K562 (cell line): ENCODE results near the gene ZNF547. TPM values are rescaled to one million over a fixed set of nuclear protein-coding genes. Genes with fewer than 3 reads are reported as not detected.

ENCODE experiments used
- ATAC-seq: fragments of 200-7000 bp; cut with Tn5 transposase; 3 replicates; pipeline ENCODE4 v1.9.1; 2020; ENCODE audit warnings: moderate library complexity
- BruUV-seq: library from RNA; stranded (reverse); fragments of 400-500 nt; replicated peaks from 2 replicates; lab custom pipeline; 2021; lab: Mats Ljungman, UMichigan
- CTCF ChIA-PET: fragments of 300-600 bp; formaldehyde crosslinking; extraction: SDS; loops from one replicate; lab custom pipeline; 2021; ENCODE audit warnings: low intra/inter-chr PET ratio; lab: Yijun Ruan, JAX
- POLR2A ChIA-PET: fragments of 300-600, 350-650 bp; sonication (Branson Sonifier 250); formaldehyde crosslinking; extraction: SDS; loops from one replicate; lab custom pipeline; 2021; ENCODE audit warnings: antibody characterized with exemption, inconsistent platforms; lab: Yijun Ruan, JAX
- DNase-seq, 4 experiments: peaks; one replicate each; pipeline versions ENCODE4 v3.0.0 to v3.0.0-alpha.2; 2011 to 2018; ENCODE audit warnings: low spot score in 3 of 4, mixed read lengths in 3 of 4; ENCODE audit errors: extremely low read depth in 1 of 4
- FAIRE-seq: peaks from 2 replicates; lab custom pipeline; 2011; peaks lifted over from hg19 to GRCh38; lab: Jason Lieb, UNC
- H2AFZ ChIP-seq: 2 replicates; pipeline ENCODE4 v1.6.0; 2011; ENCODE audit warnings: low read depth, low read length, control low read depth, inconsistent platforms
- H3K27ac ChIP-seq: fragments of 200-600 bp; 3 replicates; pipeline ENCODE4 v1.8.0; 2011; ENCODE audit warnings: low read depth, mild to moderate bottlenecking, control low read depth, inconsistent platforms, low read length, moderate library complexity, mixed read lengths; ENCODE audit errors: extremely low read depth
- H3K27me3 ChIP-seq, 2 experiments: fragments of 300-600 bp in 1 of 2; 2 replicates in 1 of 2; 3 replicates in 1 of 2; pipeline versions ENCODE4 v1.6.0 to v1.8.0; 2011; ENCODE audit warnings: inconsistent platforms in 2 of 2, low read length in 2 of 2, mild to moderate bottlenecking in 1 of 2, mixed read lengths in 1 of 2, moderate library complexity in 1 of 2; ENCODE audit not compliant: control insufficient read depth in 2 of 2, insufficient read depth in 2 of 2
- H3K36me3 ChIP-seq: fragments of 300-600 bp; 3 replicates; pipeline ENCODE4 v1.8.0; 2011; ENCODE audit warnings: mild to moderate bottlenecking, low read length, inconsistent platforms; ENCODE audit not compliant: control insufficient read depth, insufficient read depth
- H3K4me1 ChIP-seq, 2 experiments: fragments of 200-600 bp in 1 of 2; replicated peaks in 1 of 2; 2 replicates in 1 of 2; 3 replicates in 1 of 2; pipeline versions ENCODE4 v1.5.1 to v1.8.0; 2011; ENCODE audit warnings: inconsistent platforms in 2 of 2, low read length in 2 of 2, mild to moderate bottlenecking in 1 of 2, mixed read lengths in 1 of 2, moderate library complexity in 1 of 2; ENCODE audit not compliant: control insufficient read depth in 2 of 2, insufficient read depth in 2 of 2
- H3K4me2 ChIP-seq: 2 replicates; pipeline ENCODE4 v1.6.1; 2011; ENCODE audit warnings: low read length, control low read depth, inconsistent platforms, mixed read lengths; ENCODE audit not compliant: insufficient read depth
- H3K4me3 ChIP-seq: fragments of 200-600 bp; sonication (generic), shearing (Covaris generic); 2 replicates; pipeline ENCODE4 v1.5.1; 2016; ENCODE audit warnings: control low read depth, inconsistent platforms
- H3K79me2 ChIP-seq: fragments of 200-600 bp; 3 replicates; pipeline ENCODE4 v1.8.0; 2011; ENCODE audit warnings: low read length, inconsistent platforms; ENCODE audit not compliant: control insufficient read depth, insufficient read depth
- H3K9ac ChIP-seq, 2 experiments: 2 replicates each; pipeline versions ENCODE4 v1.6.0 to v1.6.1; 2011; ENCODE audit warnings: low read depth in 2 of 2, low read length in 2 of 2, control low read depth in 1 of 2, inconsistent platforms in 1 of 2, mild to moderate bottlenecking in 1 of 2, mixed read lengths in 1 of 2; ENCODE audit not compliant: insufficient read depth in 1 of 2
- H3K9me1 ChIP-seq: one replicate; pipeline ENCODE4 v1.6.0; 2011; ENCODE audit warnings: inconsistent platforms, mild to moderate bottlenecking, low read length, moderate library complexity; ENCODE audit not compliant: control insufficient read depth, insufficient read depth
- H3K9me3 ChIP-seq: replicated peaks from 2 replicates; pipeline ENCODE4 v1.5.1; 2011; ENCODE audit warnings: low read depth, low read length, inconsistent platforms; ENCODE audit not compliant: control insufficient read depth, insufficient read depth
- H4K20me1 ChIP-seq: replicated peaks from 2 replicates; pipeline ENCODE4 v1.6.1; 2011; ENCODE audit warnings: low read length, inconsistent platforms, mixed read lengths; ENCODE audit not compliant: control insufficient read depth, insufficient read depth
- RBM25 ChIP-seq: fragments of 200-400 bp; formaldehyde crosslinking; IDR thresholded peaks from 2 replicates; pipeline ENCODE4 v1.6.1; 2018; ENCODE audit warnings: low read length, low read depth, moderate library complexity; ENCODE audit not compliant: severe bottlenecking
- RFX1 ChIP-seq: fragments of 450-650 bp; IDR thresholded peaks from 2 replicates; pipeline ENCODE4 v1.6.1; 2016; ENCODE audit warnings: mild to moderate bottlenecking, moderate library complexity
- ZBTB26 ChIP-seq: fragments of 450-650 bp; formaldehyde crosslinking; IDR thresholded peaks from 2 replicates; pipeline ENCODE4 v1.4.0; 2022; ENCODE audit warnings: missing genetic modification characterization
- ZNF75A ChIP-seq: fragments of 450-650 bp; formaldehyde crosslinking; IDR thresholded peaks from 2 replicates; pipeline ENCODE4 v1.4.0; 2020; ENCODE audit warnings: mild to moderate bottlenecking
- WGBS: fragments of 100-300 bp; shearing (Covaris generic); methylation state at CpG from one replicate; pipeline ENCODE4 v1.1.6; 2016; ENCODE audit warnings: low coverage, mixed read lengths; ENCODE audit not compliant: insufficient coverage; ENCODE audit errors: missing lambda C conversion rate; 5-methylcytosine and 5-hydroxymethylcytosine counted together
- in situ Hi-C: fragments of 300-500 bp; cut with MboI; formaldehyde crosslinking; loops from 4 replicates; pipeline ENCODE4 v1.15.0; 2018; ENCODE audit warnings: inconsistent platforms, mixed read lengths
- intact Hi-C: fragments of 100-400 bp; cut with micrococcal nuclease; formaldehyde crosslinking; loops from 2 replicates; pipeline ENCODE4 v1.14.2; 2022
- polyA plus RNA-seq, 8 experiments: library from polyadenylated mRNA; depleted of rRNA in 4 of 8; stranded (reverse) in 5 of 8; unstranded in 3 of 8; fragments of >200 nt; fragmentation: Nextera tagmentation in 2 of 8; fragmentation: Illumina TruSeq in 1 of 8; extraction: Ambion mirVana in 2 of 8; extraction: Trizol in 1 of 8; gene quantifications; 2 replicates each; pipeline versions ENCODE4 v1.2.1 to v1.2.3, GENCODE V29; 2011 to 2014; ENCODE audit warnings: inconsistent platforms in 1 of 8, missing spikeins in 1 of 8
- total RNA-seq, 7 experiments: library from RNA; depleted of rRNA in 6 of 7; stranded (reverse); fragments of >200 nt in 6 of 7; fragmentation: Illumina TruSeq in 2 of 7; extraction: Trizol in 2 of 7; gene quantifications; 2 replicates each; pipeline versions ENCODE4 v1.2.1 to v1.2.3, GENCODE V29; 2011 to 2021; ENCODE audit warnings: low replicate concordance in 1 of 7

The ZNF547 gene
- total and polyA plus RNA-seq, 9 of the 15 experiments (the other 6 are each of a cell fraction or from before 2014, with no cell fraction given): 0.03 to 0.96 (median 0.30) TPM

DNA sequence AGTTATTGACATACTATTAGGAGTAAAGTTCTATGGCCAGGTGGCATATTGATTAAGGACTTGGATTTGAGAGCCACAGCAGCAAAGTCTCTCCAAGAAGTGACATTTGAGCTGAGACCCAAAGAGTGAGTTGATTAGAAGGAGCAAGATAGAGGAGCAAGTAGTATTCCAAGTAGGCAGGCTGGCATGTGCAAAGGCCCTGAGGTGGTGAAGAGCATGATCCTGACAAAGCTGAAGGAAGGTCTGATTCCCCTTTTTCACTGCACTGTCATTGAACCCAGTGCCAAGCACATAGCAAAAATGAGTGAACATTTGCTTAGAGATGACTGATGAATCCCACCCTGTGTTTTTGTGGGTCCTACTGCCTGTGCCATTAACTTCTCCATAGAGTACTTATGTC, 38.4 kb upstream of the ZNF547 start:
- DNase-seq (no peak), FAIRE-seq (no peak), ATAC-seq (no peak)
- no peaks in the 10 kb centered on the region for H4K20me1 ChIP-seq
- BruUV-seq: no TSS peak
- no peaks in the 10 kb centered on the region for H3K9me1 ChIP-seq
- H3K9me3 ChIP-seq: peaks cover 6% of the 10 kb centered on the region
- peaks cover 24% of the 10 kb centered on the region for H3K79me2 ChIP-seq
- intact Hi-C loops: no loop called here
- H2AFZ ChIP-seq: no peak overlapping the region
- H3K4me1 ChIP-seq: peaks cover 5 to 11% of the 10 kb centered on the region in 2 experiments; a peak in 4 of 5 replicates
- no peak overlapping the region for H3K9ac ChIP-seq
- peaks cover 53% of the 10 kb centered on the region for H3K36me3 ChIP-seq
- ChIA-PET CTCF (no interaction called here), POLR2A (no interaction called here)
- no peak overlapping the region for H3K4me2 ChIP-seq
- H3K4me3 ChIP-seq: no peak overlapping the region
- TF ChIP-seq RFX1: no peak
- TF ChIP-seq RBM25: peak; percentile 57
- in situ Hi-C loops: no loop called here
- H3K27me3 ChIP-seq: no peaks in the 10 kb centered on the region
- no peak overlapping the region for H3K27ac ChIP-seq

DNA sequence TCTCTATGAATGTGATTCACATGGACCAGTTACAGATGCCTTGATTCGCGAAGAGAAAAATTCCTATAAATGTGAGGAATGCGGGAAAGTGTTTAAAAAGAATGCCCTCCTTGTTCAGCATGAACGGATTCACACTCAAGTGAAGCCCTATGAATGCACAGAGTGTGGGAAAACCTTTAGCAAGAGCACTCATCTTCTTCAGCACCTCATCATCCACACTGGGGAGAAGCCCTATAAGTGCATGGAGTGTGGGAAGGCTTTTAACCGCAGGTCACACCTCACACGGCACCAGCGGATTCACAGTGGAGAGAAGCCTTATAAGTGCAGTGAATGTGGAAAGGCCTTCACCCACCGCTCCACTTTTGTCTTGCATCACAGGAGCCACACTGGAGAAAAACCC, 35.4 kb upstream of the ZNF547 start:
- FAIRE-seq: no peak
- no TSS peak for BruUV-seq
- Histone ChIP-seq H3K79me2 (no peaks in the 10 kb centered on the region; the same call in 2 of the 3 replicates), H3K27ac (no peak overlapping the region), H3K9me3 (peaks cover 6% of the 10 kb centered on the region), H3K27me3 (no peaks in the 10 kb centered on the region), H3K36me3 (peaks cover 53% of the 10 kb centered on the region), H3K9me1 (no peaks in the 10 kb centered on the region), H3K4me2 (no peak overlapping the region), H3K4me1 (no peaks in the 10 kb centered on the region), H3K9ac (no peak overlapping the region), H4K20me1 (no peaks in the 10 kb centered on the region), H3K4me3 (no peak overlapping the region), H2AFZ (no peak overlapping the region)
- no peak for ATAC-seq
- in situ Hi-C loops: no loop called here
- CTCF ChIA-PET: no interaction called here
- no peak for DNase-seq
- POLR2A ChIA-PET: no interaction called here
- intact Hi-C loops: no loop called here
- WGBS: 90% methylated on average over 8 of the region's 8 CpGs
- no peak for TF ChIP-seq ZBTB26 (CRISPR knock-in tag)
- peak; percentile 76; the same call in 1 of the 2 replicates for TF ChIP-seq ZNF75A (CRISPR knock-in tag)
- TF ChIP-seq, all 486 proteins: peak for 1
